Activated T-cell treated with anti-CD3 and anti-CD28 coated beads, Interleukin-2, amount 50 U/mL, for 24 hours (primary cell): ENCODE results near the gene TPM2.
A peak's percentile ranks its signal among the peaks of the same experiment; 100 is the strongest.

Experiments used
- DNase-seq: peaks from one replicate; pipeline ENCODE4 v3.0.0-alpha.2; 2020
- H3K27ac Mint-ChIP-seq: 2 replicates; pipeline ENCODE4 v1.8.0; 2020; ENCODE audit warnings: mild to moderate bottlenecking, mixed read lengths
- H3K27me3 Mint-ChIP-seq: 2 replicates; pipeline ENCODE4 v1.8.0; 2020; ENCODE audit warnings: mixed read lengths
- H3K36me3 Mint-ChIP-seq: 2 replicates; pipeline ENCODE4 v1.8.0; 2020; ENCODE audit warnings: low read depth, mixed read lengths
- H3K4me1 Mint-ChIP-seq: 2 replicates; pipeline ENCODE4 v1.8.0; 2020; ENCODE audit warnings: low read depth, mixed read lengths
- H3K4me3 Mint-ChIP-seq: 2 replicates; pipeline ENCODE4 v1.8.0; 2020; ENCODE audit warnings: mild to moderate bottlenecking, moderate library complexity, mixed read lengths
- H3K9me3 Mint-ChIP-seq: 2 replicates; pipeline ENCODE4 v1.8.0; 2020; ENCODE audit warnings: mixed read lengths

TPM2 gene

GRCh38 chr9:35664531-35665470 lies 24.9 kb downstream of the TPM2 start, which contains the start of gene ARHGEF39:
ARHGEF39 (minus strand) TSS chr9:35665195; CDS start chr9:35665169, 26 bp downstream.
- Mint-ChIP-seq H3K4me1 (peaks cover 56% of the 10 kb centered on the region), H3K4me3 (peak within 1 kb of the TSS; percentile 83), H3K9me3 (no peaks in the 10 kb centered on the region), H3K27me3 (no peaks in the 10 kb centered on the region), H3K36me3 (peaks cover 35% of the 10 kb centered on the region), H3K27ac (peak within 1 kb of the TSS; percentile 72)
- DNase-seq, result peak; percentile 83

- Mint-ChIP-seq H3K27ac (peak overlapping the region; percentile 77), H3K4me3 (no peak overlapping the region), H3K9me3 (no peaks in the 10 kb centered on the region), H3K36me3 (peaks cover 49% of the 10 kb centered on the region), H3K4me1 (peaks cover 73% of the 10 kb centered on the region), H3K27me3 (peaks cover 3% of the 10 kb centered on the region)
- DNase-seq, result no peak
Measured at GRCh38 chr9:35662437-35662836, 27.3 kb downstream of the TPM2 start.

GRCh38 chr9:35661756-35662350 lies 27.9 kb downstream of the TPM2 start:
- Mint-ChIP-seq H3K27me3 (peaks cover 3% of the 10 kb centered on the region), H3K4me3 (no peak overlapping the region), H3K36me3 (peaks cover 49% of the 10 kb centered on the region), H3K27ac (peak overlapping the region; percentile 77), H3K9me3 (no peaks in the 10 kb centered on the region), H3K4me1 (peaks cover 78% of the 10 kb centered on the region)
- no peak for DNase-seq

- Mint-ChIP-seq H3K27me3 (peaks cover 3% of the 10 kb centered on the region), H3K36me3 (peaks cover 49% of the 10 kb centered on the region), H3K4me3 (no peak overlapping the region), H3K9me3 (no peaks in the 10 kb centered on the region), H3K27ac (peak overlapping the region; percentile 67), H3K4me1 (peaks cover 84% of the 10 kb centered on the region)
- DNase-seq, result no peak
Measured at GRCh38 chr9:35660966-35661415, 28.7 kb downstream of the TPM2 start.

- H3K4me3 Mint-ChIP-seq, result peak overlapping the region; percentile 86
- no peak for DNase-seq
- peak overlapping the region; percentile 100 for H3K27ac Mint-ChIP-seq
- no peaks in the 10 kb centered on the region for H3K9me3 Mint-ChIP-seq
- peaks cover 3% of the 10 kb centered on the region for H3K27me3 Mint-ChIP-seq
- H3K36me3 Mint-ChIP-seq, result peaks cover 49% of the 10 kb centered on the region
- peaks cover 78% of the 10 kb centered on the region for H3K4me1 Mint-ChIP-seq
Measured at GRCh38 chr9:35659340-35659739, 30.4 kb downstream of the TPM2 start.

GRCh38 chr9:35658968-35659220 lies 30.8 kb downstream of the TPM2 start:
- Mint-ChIP-seq H3K27ac (peak overlapping the region; percentile 100), H3K36me3 (peaks cover 49% of the 10 kb centered on the region), H3K9me3 (no peaks in the 10 kb centered on the region), H3K4me1 (peaks cover 78% of the 10 kb centered on the region), H3K4me3 (peak overlapping the region; percentile 86), H3K27me3 (peaks cover 3% of the 10 kb centered on the region)
- DNase-seq, result no peak

- Mint-ChIP-seq H3K4me1 (peaks cover 74% of the 10 kb centered on the region), H3K9me3 (no peaks in the 10 kb centered on the region), H3K36me3 (peaks cover 47% of the 10 kb centered on the region), H3K27ac (peak within 1 kb of the TSS; percentile 100), H3K4me3 (peak within 1 kb of the TSS; percentile 86), H3K27me3 (peaks cover 3% of the 10 kb centered on the region)
- peak; percentile 91 for DNase-seq
Measured at GRCh38 chr9:35658137-35658967, 31.4 kb downstream of the TPM2 start, which contains the start of gene CCDC107. CCDC107 (plus strand) TSS chr9:35658292; CDS start chr9:35658380, 88 bp downstream.

- peaks cover 3% of the 10 kb centered on the region for H3K27me3 Mint-ChIP-seq
- H3K4me3 Mint-ChIP-seq, result peak within 1 kb of the TSS; percentile 86
- H3K9me3 Mint-ChIP-seq, result no peaks in the 10 kb centered on the region
- peak; percentile 94 for DNase-seq
- peaks cover 40% of the 10 kb centered on the region for H3K36me3 Mint-ChIP-seq
- H3K4me1 Mint-ChIP-seq, result peaks cover 67% of the 10 kb centered on the region
- H3K27ac Mint-ChIP-seq, result peak within 1 kb of the TSS; percentile 100
Measured at GRCh38 chr9:35657546-35658136, 32.1 kb downstream of the TPM2 start, which contains the start of gene RMRP. RMRP (minus strand) TSS chr9:35658019.

- Mint-ChIP-seq H3K27me3 (peaks cover 3% of the 10 kb centered on the region), H3K36me3 (peaks cover 34% of the 10 kb centered on the region), H3K4me1 (peaks cover 65% of the 10 kb centered on the region), H3K4me3 (peak overlapping the region; percentile 86), H3K9me3 (no peaks in the 10 kb centered on the region), H3K27ac (peak overlapping the region; percentile 100)
- no peak for DNase-seq
Measured at GRCh38 chr9:35656831-35657545, 32.7 kb downstream of the TPM2 start.

GRCh38 chr9:35656348-35656747 lies 33.4 kb downstream of the TPM2 start:
- no peaks in the 10 kb centered on the region for H3K9me3 Mint-ChIP-seq
- peaks cover 3% of the 10 kb centered on the region for H3K27me3 Mint-ChIP-seq
- H3K27ac Mint-ChIP-seq, result no peak overlapping the region
- DNase-seq, result no peak
- peaks cover 29% of the 10 kb centered on the region for H3K36me3 Mint-ChIP-seq
- peak overlapping the region; percentile 4 for H3K4me3 Mint-ChIP-seq
- peaks cover 66% of the 10 kb centered on the region for H3K4me1 Mint-ChIP-seq

GRCh38 chr9:35653611-35654010 lies 36.1 kb downstream of the TPM2 start:
- H3K4me1 Mint-ChIP-seq, result peaks cover 66% of the 10 kb centered on the region
- H3K4me3 Mint-ChIP-seq, result no peak overlapping the region

GRCh38 chr9:35652829-35653209 lies 36.9 kb downstream of the TPM2 start:
- no peak overlapping the region for H3K4me3 Mint-ChIP-seq
- no peaks in the 10 kb centered on the region for H3K9me3 Mint-ChIP-seq
- H3K36me3 Mint-ChIP-seq, result peaks cover 4% of the 10 kb centered on the region
- no peak overlapping the region for H3K27ac Mint-ChIP-seq
- H3K4me1 Mint-ChIP-seq, result peaks cover 72% of the 10 kb centered on the region
- peaks cover 1% of the 10 kb centered on the region for H3K27me3 Mint-ChIP-seq
- DNase-seq, result no peak

More at GRCh38 chr9:35653611-35654010, 36.1 kb downstream of the TPM2 start:
- H3K27me3 Mint-ChIP-seq, result peaks cover 3% of the 10 kb centered on the region
- no peak for DNase-seq
- H3K36me3 Mint-ChIP-seq, result peaks cover 8% of the 10 kb centered on the region
- H3K9me3 Mint-ChIP-seq, result no peaks in the 10 kb centered on the region
- peak overlapping the region; percentile 14 for H3K27ac Mint-ChIP-seq

GRCh38 chr9:35651956-35652828 lies 37.5 kb downstream of the TPM2 start:
- Mint-ChIP-seq H3K4me1 (peaks cover 72% of the 10 kb centered on the region), H3K36me3 (peaks cover 4% of the 10 kb centered on the region), H3K9me3 (no peaks in the 10 kb centered on the region), H3K27me3 (no peaks in the 10 kb centered on the region), H3K27ac (peak overlapping the region; percentile 63), H3K4me3 (peak overlapping the region; percentile 85)
- DNase-seq, result no peak
